ENCODE measurements around the gene RIMBP2.

- TF ChIP-seq CTCF (optimal IDR thresholded peaks at IDR 0.05 in 1 of 3, IDR thresholded peaks at IDR 0.05 in 1 of 3, conservative IDR thresholded peaks at IDR 0.05 in 1 of 3; ENCODE audit: extremely low read depth in 1 of 3, insufficient read depth in 2 of 3, low read length in 3 of 3) (no peak), EZH2 (IDR thresholded peaks at IDR 0.05; ENCODE audit: low read length) (no peak)
Observed at GRCh38 chr12:130384234-130384633, 331.9 kb downstream of the RIMBP2 start.
